ENCODE results near the gene NAA25. TPM values are rescaled to one million over a fixed set of nuclear protein-coding genes. Genes with fewer than 3 reads are reported as not detected.

Gene NAA25
- total and polyA plus RNA-seq, 2 of the 4 experiments (the other 2 are of a cell fraction), result 10.3 to 25.5 TPM

- TF ChIP-seq RFX5 (IDR thresholded peaks at IDR 0.05; ENCODE audit: low read depth, low read length), result no peak
These were observed 89.9 kb downstream of the NAA25 start (continued) for GRCh38 chr12:112018571-112019237.

- peaks cover 31% of the 10 kb centered on the region for H3K9me1 ChIP-seq (ENCODE audit: insufficient read depth, low read length)
- no peak overlapping the region for H2BK120ac ChIP-seq (ENCODE audit: low read depth, low read length)
- DNase-seq (no peak), ATAC-seq (ENCODE audit: low read depth) (no peak)
- no peak overlapping the region for H3K4ac ChIP-seq (ENCODE audit: low read depth, low read length)
- no peaks in the 10 kb centered on the region for H3K27me3 ChIP-seq (ENCODE audit: control insufficient read depth, insufficient read depth, low read length)
- H3K23ac ChIP-seq (ENCODE audit: low read depth, low read length), result no peak overlapping the region
- H4K5ac ChIP-seq (ENCODE audit: low read depth, low read length), result no peak overlapping the region
- H2AK5ac ChIP-seq (ENCODE audit: low read depth, low read length), result no peak overlapping the region
- H4K8ac ChIP-seq (ENCODE audit: low read depth in 2 of 2, low read length in 2 of 2), result no peak overlapping the region
- H3K9ac ChIP-seq (ENCODE audit: low read depth, low read length), result no peak overlapping the region
- no peak overlapping the region for H3K27ac ChIP-seq (ENCODE audit: insufficient read depth, low read length)
- POLR2A ChIA-PET (ENCODE audit: unreplicated experiment), result interaction anchor here (0.6 kb wide), 1 partner anchor 362 kb away, joined by 8 read pairs; no protein-coding TSS in a partner anchor
- TF ChIP-seq FOS (IDR thresholded peaks at IDR 0.05; ENCODE audit: low read depth, low read length) (no peak), MAZ (IDR thresholded peaks at IDR 0.05; ENCODE audit: borderline replicate concordance, low read depth, low read length) (no peak), RCOR1 (IDR thresholded peaks at IDR 0.05; ENCODE audit: insufficient replicate concordance, low read length) (no peak), RAD21 (IDR thresholded peaks at IDR 0.05; ENCODE audit: low read length) (no peak), MXI1 (IDR thresholded peaks at IDR 0.05; ENCODE audit: borderline replicate concordance, low read depth, low read length) (no peak), BHLHE40 (IDR thresholded peaks at IDR 0.05; ENCODE audit: low read depth, low read length) (no peak), SMC3 (IDR thresholded peaks at IDR 0.05; ENCODE audit: low read depth, low read length) (no peak), CEBPB (IDR thresholded peaks at IDR 0.05; ENCODE audit: low read depth, low read length) (no peak), NFE2L2 (IDR thresholded peaks at IDR 0.05; ENCODE audit: low read depth, low read length) (no peak), CTCF (conservative IDR thresholded peaks at IDR 0.05; ENCODE audit: low read depth, low read length) (no peak)
- TF ChIP-seq, protein P1, sequence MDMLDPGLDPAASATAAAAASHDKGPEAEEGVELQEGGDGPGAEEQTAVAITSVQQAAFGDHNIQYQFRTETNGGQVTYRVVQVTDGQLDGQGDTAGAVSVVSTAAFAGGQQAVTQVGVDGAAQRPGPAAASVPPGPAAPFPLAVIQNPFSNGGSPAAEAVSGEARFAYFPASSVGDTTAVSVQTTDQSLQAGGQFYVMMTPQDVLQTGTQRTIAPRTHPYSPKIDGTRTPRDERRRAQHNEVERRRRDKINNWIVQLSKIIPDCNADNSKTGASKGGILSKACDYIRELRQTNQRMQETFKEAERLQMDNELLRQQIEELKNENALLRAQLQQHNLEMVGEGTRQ (IDR thresholded peaks at IDR 0.05; ENCODE audit: low read depth, low read length), result no peak
- H2BK15ac ChIP-seq (ENCODE audit: low read depth, low read length), result no peak overlapping the region
- no peak overlapping the region for H3K56ac ChIP-seq (ENCODE audit: extremely low read depth, insufficient read depth, low read length)
- H4K20me1 ChIP-seq (ENCODE audit: insufficient read depth, low read length), result peaks cover 44% of the 10 kb centered on the region; the same call in 1 of the 2 replicates
- H2AFZ ChIP-seq (replicated peaks; ENCODE audit: low read length, poor library complexity), result no peak overlapping the region
- H2BK20ac ChIP-seq (ENCODE audit: low read depth, low read length), result no peak overlapping the region
- no peak overlapping the region for H2BK5ac ChIP-seq (ENCODE audit: low read depth, low read length, poor library complexity, severe bottlenecking)
- H3K14ac ChIP-seq (replicated peaks; ENCODE audit: low read depth, low read length), result no peak overlapping the region
- in situ Hi-C loops (cut with MboI; ENCODE audit: low sequenced_read_pairs), result no loop called here
- CTCF ChIA-PET, result no interaction called here
- H3K36me3 ChIP-seq (ENCODE audit: control insufficient read depth, insufficient read depth, low read length), result peaks cover 19% of the 10 kb centered on the region
- 60% methylated on average over 1 of the region's 1 CpG; no CpG with 5 or more reads in 1 of the 2 experiments for WGBS, 2 experiments (ENCODE audit: extremely low coverage in 2 of 2, insufficient read length in 1 of 2)
- no peak overlapping the region for H3K18ac ChIP-seq (ENCODE audit: low read depth, low read length)
- no peak overlapping the region for H3K4me3 ChIP-seq (ENCODE audit: insufficient read depth, low read depth, low read length)
- no peak overlapping the region for H3K4me2 ChIP-seq (ENCODE audit: low read depth, low read length)
- BruUV-seq (replicated peaks), result TSS peak; percentile 10
- peaks cover 9% of the 10 kb centered on the region for H3K4me1 ChIP-seq (ENCODE audit: control insufficient read depth, insufficient read depth, low read length)
- peaks cover 39 to 78% of the 10 kb centered on the region in 2 experiments for H3K79me1 ChIP-seq (ENCODE audit: low read depth in 1 of 2, low read length in 2 of 2)
- no peaks in the 10 kb centered on the region for H3K9me3 ChIP-seq (ENCODE audit: control insufficient read depth, insufficient read depth, low read length)
- intact Hi-C loops (cut with micrococcal nuclease), result no loop called here
- dilution Hi-C loops (cut with HindIII; ENCODE audit: low sequenced_read_pairs, unreplicated experiment), result no loop called here
- H4K91ac ChIP-seq (ENCODE audit: insufficient read depth, low read depth, low read length), result no peak overlapping the region
- H2AK9ac ChIP-seq (replicated peaks; ENCODE audit: low read depth, low read length, poor library complexity), result no peak overlapping the region
These were observed 91.5 kb downstream of the NAA25 start for GRCh38 chr12:112017041-112017440.

Data from IMR-90 (cell line).